B cell (primary cell): ENCODE results near the gene NAP1L5.

Experiments
- CTCF ChIP-seq: fragments of 200-600 bp; IDR thresholded peaks from one replicate; pipeline ENCODE4 v1.8.0; 2022; ENCODE audit warnings: antibody characterized with exemption, mild to moderate bottlenecking
- EZH2 ChIP-seq: IDR thresholded peaks from 2 replicates; pipeline ENCODE4 v1.6.1; 2012; ENCODE audit warnings: borderline replicate concordance, low read depth, mild to moderate bottlenecking, moderate library complexity, low read length; ENCODE audit not compliant: insufficient read depth, poor library complexity, severe bottlenecking

- TF ChIP-seq EZH2 (no peak), CTCF (no peak)
Observed at GRCh38 chr4:88745175-88745574, 47.5 kb upstream of the NAP1L5 start.
